BLaER1 (cell line): ENCODE results near the gene NDUFA5.

ENCODE experiments used
- H3K27ac ChIP-seq: shearing (Covaris generic); formaldehyde crosslinking; 2 replicates; pipeline ENCODE4 v1.8.1; 2022
- H3K27me3 ChIP-seq: shearing (Covaris generic); formaldehyde crosslinking; 2 replicates; pipeline ENCODE4 v1.8.1; 2022
- H3K36me3 ChIP-seq: shearing (Covaris generic); formaldehyde crosslinking; 2 replicates; pipeline ENCODE4 v1.8.1; 2022
- H3K4me1 ChIP-seq: shearing (Covaris generic); formaldehyde crosslinking; 2 replicates; pipeline ENCODE4 v1.8.1; 2022
- H3K4me2 ChIP-seq: shearing (Covaris generic); formaldehyde crosslinking; 2 replicates; pipeline ENCODE4 v1.8.1; 2022
- H3K4me3 ChIP-seq: shearing (Covaris generic); formaldehyde crosslinking; 2 replicates; pipeline ENCODE4 v1.8.1; 2022
- H3K9ac ChIP-seq: shearing (Covaris generic); formaldehyde crosslinking; 2 replicates; pipeline ENCODE4 v1.8.1; 2022
- H3K9me3 ChIP-seq: shearing (Covaris generic); formaldehyde crosslinking; 2 replicates; pipeline ENCODE4 v1.8.1; 2022
- H4K20me1 ChIP-seq: shearing (Covaris generic); formaldehyde crosslinking; 2 replicates; pipeline ENCODE4 v1.8.1; 2022
- Cebpa-rat ChIP-seq: shearing (Covaris generic); IDR thresholded peaks from 2 replicates; pipeline ENCODE4 v1.8.1; 2022

The NDUFA5 gene

DNA sequence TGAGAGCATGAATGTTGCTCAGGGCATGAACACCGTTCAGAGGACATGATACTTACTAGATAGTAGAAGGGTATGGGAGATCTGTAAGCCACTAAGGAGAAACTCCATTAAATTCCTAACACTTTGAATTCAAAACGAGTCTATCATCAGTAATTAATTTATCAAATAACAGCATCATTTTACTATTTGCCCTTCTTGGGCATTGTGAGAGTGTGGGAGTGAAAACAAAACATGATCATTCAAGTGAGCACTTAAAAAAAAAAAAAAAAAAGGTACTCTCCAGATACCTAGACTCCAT lies 23.5 kb upstream of the NDUFA5 start:
- no peak overlapping the region for H3K4me2 ChIP-seq
- no peaks in the 10 kb centered on the region for H3K27me3 ChIP-seq
- no peak overlapping the region for H3K9ac ChIP-seq

GRCh38 chr7:123580406-123581161 lies 23.0 kb upstream of the NDUFA5 start:
- Histone ChIP-seq H3K4me3 (no peak overlapping the region), H3K9me3 (no peaks in the 10 kb centered on the region), H3K36me3 (no peaks in the 10 kb centered on the region), H3K27ac (no peak overlapping the region), H4K20me1 (no peaks in the 10 kb centered on the region), H3K4me2 (no peak overlapping the region), H3K9ac (no peak overlapping the region), H3K4me1 (no peaks in the 10 kb centered on the region), H3K27me3 (no peaks in the 10 kb centered on the region)
- no peak for TF ChIP-seq Cebpa-rat

More for the DNA sequence above, 23.5 kb upstream of the NDUFA5 start:
- no peaks in the 10 kb centered on the region for H3K36me3 ChIP-seq
- no peaks in the 10 kb centered on the region for H3K4me1 ChIP-seq
- no peak for TF ChIP-seq Cebpa-rat
- H3K9me3 ChIP-seq = no peaks in the 10 kb centered on the region
- no peaks in the 10 kb centered on the region for H4K20me1 ChIP-seq
- no peak overlapping the region for H3K4me3 ChIP-seq
- no peak overlapping the region for H3K27ac ChIP-seq

DNA sequence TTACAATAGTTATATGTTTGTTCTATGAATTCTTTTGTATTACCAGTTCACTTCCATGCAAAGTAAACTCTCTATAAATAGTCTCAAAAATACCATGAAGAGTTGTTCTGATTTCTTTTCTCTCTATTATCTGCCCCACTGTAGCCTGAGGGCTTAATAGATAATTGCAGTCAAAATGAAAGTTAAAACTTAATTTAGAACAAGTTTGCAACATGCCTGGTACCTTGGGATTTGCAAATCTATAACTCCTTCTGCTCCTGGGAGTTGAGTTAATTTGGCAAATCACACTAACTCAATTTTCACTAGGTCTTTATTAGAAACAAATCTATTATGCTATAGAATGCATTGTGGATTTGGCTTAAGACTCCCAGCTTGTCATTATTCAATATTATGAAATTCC lies 21.8 kb upstream of the NDUFA5 start:
- no peaks in the 10 kb centered on the region for H3K27me3 ChIP-seq
- TF ChIP-seq Cebpa-rat = no peak

GRCh38 chr7:123573896-123574467 lies 16.4 kb upstream of the NDUFA5 start:
- no peak overlapping the region for H3K27ac ChIP-seq
- no peaks in the 10 kb centered on the region for H3K9me3 ChIP-seq
- no peaks in the 10 kb centered on the region for H3K27me3 ChIP-seq
- no peak overlapping the region for H3K4me2 ChIP-seq
- H3K4me1 ChIP-seq = peaks cover 7% of the 10 kb centered on the region; the same call in 1 of the 2 replicates
- H3K36me3 ChIP-seq = no peaks in the 10 kb centered on the region
- H3K9ac ChIP-seq = no peak overlapping the region
- H3K4me3 ChIP-seq = no peak overlapping the region
- H4K20me1 ChIP-seq = no peaks in the 10 kb centered on the region
- TF ChIP-seq Cebpa-rat = no peak

More for the DNA sequence above, 21.8 kb upstream of the NDUFA5 start:
- no peak overlapping the region for H3K27ac ChIP-seq
- no peaks in the 10 kb centered on the region for H3K9me3 ChIP-seq
- H3K4me1 ChIP-seq = no peaks in the 10 kb centered on the region
- no peaks in the 10 kb centered on the region for H3K36me3 ChIP-seq
- H3K4me3 ChIP-seq = no peak overlapping the region
- no peak overlapping the region for H3K4me2 ChIP-seq
- no peaks in the 10 kb centered on the region for H4K20me1 ChIP-seq
- no peak overlapping the region for H3K9ac ChIP-seq

DNA sequence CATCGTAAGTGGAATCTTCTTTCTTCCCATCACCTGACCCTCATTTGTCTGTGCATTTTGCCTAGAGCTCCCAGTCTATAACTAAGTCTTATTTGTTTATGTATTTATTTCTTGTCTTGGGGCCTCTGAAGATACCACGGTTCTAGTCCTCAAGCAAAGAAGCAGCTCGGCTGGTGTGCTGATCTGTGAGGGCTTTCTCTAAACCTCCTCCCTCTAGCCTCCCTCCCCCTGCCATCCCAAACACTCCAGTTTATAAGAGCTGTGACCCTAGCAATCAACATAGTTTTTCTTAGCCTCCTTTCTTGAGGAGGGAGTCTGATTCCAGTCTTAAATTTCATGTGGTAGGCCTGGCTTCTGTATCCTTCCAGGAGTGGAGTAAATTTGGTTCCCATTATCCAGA lies 15.7 kb upstream of the NDUFA5 start:
- Histone ChIP-seq H3K9ac (no peak overlapping the region), H3K4me3 (no peak overlapping the region), H3K36me3 (no peaks in the 10 kb centered on the region), H4K20me1 (no peaks in the 10 kb centered on the region), H3K9me3 (no peaks in the 10 kb centered on the region), H3K4me1 (peaks cover 7% of the 10 kb centered on the region; the same call in 1 of the 2 replicates), H3K27me3 (no peaks in the 10 kb centered on the region), H3K4me2 (no peak overlapping the region), H3K27ac (no peak overlapping the region)
- no peak for TF ChIP-seq Cebpa-rat

GRCh38 chr7:123571684-123572083 lies 14.1 kb upstream of the NDUFA5 start:
- Histone ChIP-seq H3K27ac (no peak overlapping the region), H3K4me2 (no peak overlapping the region), H4K20me1 (no peaks in the 10 kb centered on the region), H3K36me3 (no peaks in the 10 kb centered on the region), H3K4me1 (peaks cover 7% of the 10 kb centered on the region; the same call in 1 of the 2 replicates), H3K9me3 (no peaks in the 10 kb centered on the region), H3K27me3 (no peaks in the 10 kb centered on the region), H3K9ac (no peak overlapping the region), H3K4me3 (no peak overlapping the region)
- TF ChIP-seq Cebpa-rat = no peak

- Histone ChIP-seq H3K4me1 (peaks cover 7% of the 10 kb centered on the region; the same call in 1 of the 2 replicates), H3K4me2 (no peak overlapping the region), H3K9me3 (no peaks in the 10 kb centered on the region), H3K36me3 (no peaks in the 10 kb centered on the region), H3K27ac (no peak overlapping the region), H3K9ac (no peak overlapping the region), H3K27me3 (no peaks in the 10 kb centered on the region), H4K20me1 (no peaks in the 10 kb centered on the region), H3K4me3 (no peak overlapping the region)
- TF ChIP-seq Cebpa-rat = no peak
These were observed 13.6 kb upstream of the NDUFA5 start for GRCh38 chr7:123571187-123571586.

DNA sequence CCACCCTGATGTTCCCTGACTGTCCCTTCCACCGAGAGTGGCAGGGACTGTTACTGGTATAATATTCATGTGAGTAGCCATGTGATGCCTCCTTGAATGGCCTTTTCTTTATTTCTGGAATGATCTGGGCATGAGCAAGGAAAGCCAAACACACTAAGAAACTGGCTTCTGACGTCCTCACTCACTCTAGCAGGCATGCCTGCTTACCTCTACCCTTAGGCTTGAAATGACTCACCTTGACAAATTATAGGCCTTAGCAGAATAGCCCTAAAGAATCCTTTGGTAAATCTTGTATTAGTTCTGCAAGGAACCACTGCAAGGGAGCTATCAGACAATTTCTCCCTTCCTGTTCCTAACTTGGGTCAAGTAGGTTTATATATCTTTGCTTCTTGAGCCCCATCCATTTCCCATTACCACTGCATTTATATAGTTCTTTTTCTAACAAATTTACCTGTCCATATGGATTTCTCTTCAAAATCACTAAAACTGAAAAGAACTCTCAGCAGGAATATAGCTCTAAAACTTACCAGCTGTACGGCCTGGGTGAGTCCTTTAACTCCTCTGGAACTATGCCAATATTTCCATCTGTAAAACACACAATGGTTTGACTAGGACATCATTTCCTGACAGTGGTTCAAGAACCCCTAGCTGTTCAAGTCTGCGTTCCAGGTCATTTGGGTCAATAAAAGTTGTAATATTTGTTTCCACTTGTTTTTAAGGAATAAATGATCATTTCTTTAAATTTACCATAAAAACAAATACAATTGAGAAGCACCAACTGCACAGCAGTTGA lies 13.0 kb upstream of the NDUFA5 start:
- H3K27ac ChIP-seq = no peak overlapping the region
- H3K4me3 ChIP-seq = no peak overlapping the region
- H3K36me3 ChIP-seq = no peaks in the 10 kb centered on the region
- no peaks in the 10 kb centered on the region for H4K20me1 ChIP-seq
- no peak overlapping the region for H3K4me2 ChIP-seq
- H3K9ac ChIP-seq = no peak overlapping the region
- no peaks in the 10 kb centered on the region for H3K27me3 ChIP-seq
- H3K9me3 ChIP-seq = no peaks in the 10 kb centered on the region
- H3K4me1 ChIP-seq = peaks cover 7% of the 10 kb centered on the region; the same call in 1 of the 2 replicates
- no peak for TF ChIP-seq Cebpa-rat

DNA sequence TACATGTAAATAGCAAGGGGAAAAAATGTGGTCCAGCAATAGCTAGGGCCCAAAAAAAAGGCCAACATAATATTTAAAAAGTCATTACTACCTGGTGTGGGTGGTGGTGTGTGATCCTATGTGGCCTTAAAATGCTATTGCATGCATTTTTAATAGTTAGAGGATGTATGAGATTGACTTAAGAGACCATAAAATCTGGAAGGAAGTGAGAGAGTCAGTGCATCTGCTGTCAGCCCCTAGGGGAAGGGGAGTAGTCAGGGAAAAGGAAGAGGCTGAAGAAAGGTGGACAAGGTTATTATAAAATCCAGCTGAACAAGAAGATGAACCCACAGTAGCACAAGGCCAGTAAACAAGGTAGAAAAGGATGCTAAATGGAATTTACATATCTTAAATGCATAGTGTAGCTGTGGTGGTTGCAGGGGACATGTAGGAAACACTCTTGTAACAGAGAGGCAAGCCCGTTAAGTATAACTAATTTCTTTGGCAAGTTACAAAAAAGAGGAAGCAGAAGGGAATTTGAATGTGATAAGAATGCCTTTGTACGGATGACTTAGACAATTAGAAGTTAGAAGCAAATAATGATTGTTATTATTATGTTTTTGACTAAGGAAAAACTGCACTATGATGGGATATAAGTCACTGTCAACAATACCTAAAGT lies 11.9 kb upstream of the NDUFA5 start:
- Histone ChIP-seq H3K4me3 (no peak overlapping the region), H3K9me3 (no peaks in the 10 kb centered on the region), H3K27ac (no peak overlapping the region), H3K27me3 (no peaks in the 10 kb centered on the region), H3K36me3 (no peaks in the 10 kb centered on the region), H4K20me1 (no peaks in the 10 kb centered on the region), H3K4me2 (no peak overlapping the region), H3K9ac (no peak overlapping the region), H3K4me1 (peaks cover 7% of the 10 kb centered on the region; the same call in 1 of the 2 replicates)
- TF ChIP-seq Cebpa-rat = no peak

DNA sequence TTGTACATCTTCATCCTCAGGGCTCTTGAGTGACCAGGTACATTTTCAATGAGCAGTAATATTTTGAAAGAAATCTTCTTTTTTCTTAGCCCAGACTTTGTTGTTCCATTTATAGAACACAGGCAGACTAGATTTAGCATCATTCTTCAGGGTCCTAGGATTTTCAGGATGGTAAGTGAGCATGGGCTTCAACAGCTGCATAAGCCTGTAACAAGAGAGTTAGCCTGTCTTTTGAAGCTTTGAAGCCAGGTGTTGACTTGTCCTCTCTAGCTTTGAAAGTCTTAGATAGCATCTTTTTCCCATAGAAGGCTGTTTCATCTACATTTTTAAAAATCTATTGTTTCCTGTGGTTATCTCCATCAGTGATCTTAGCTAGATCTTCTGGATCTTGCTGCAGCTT lies 4.5 kb upstream of the NDUFA5 start:
- H3K27ac ChIP-seq = no peak overlapping the region
- H3K4me2 ChIP-seq = no peak overlapping the region
- no peak overlapping the region for H3K4me3 ChIP-seq
- H4K20me1 ChIP-seq = no peaks in the 10 kb centered on the region
- H3K36me3 ChIP-seq = no peaks in the 10 kb centered on the region
- no peaks in the 10 kb centered on the region for H3K27me3 ChIP-seq
- no peak overlapping the region for H3K9ac ChIP-seq
- TF ChIP-seq Cebpa-rat = no peak
- no peaks in the 10 kb centered on the region for H3K9me3 ChIP-seq
- H3K4me1 ChIP-seq = peaks cover 6% of the 10 kb centered on the region; the same call in 1 of the 2 replicates
